K562 (cell line): ENCODE results near the gene CCM2. TPM values are rescaled to one million over a fixed set of nuclear protein-coding genes. Genes with fewer than 3 reads are reported as not detected.

Experiments used
- CXXC5 ChIP-seq: fragments of 250-450 bp; sonication (Bioruptor Pico); IDR thresholded peaks from 2 replicates; pipeline ENCODE4 v1.8.0; 2022; ENCODE audit warnings: inconsistent platforms, mild to moderate bottlenecking, moderate library complexity
- E2F5 ChIP-seq: sonication (generic); formaldehyde crosslinking; IDR thresholded peaks from 2 replicates; pipeline ENCODE4 v1.8.0; 2022; ENCODE audit warnings: mild to moderate bottlenecking, missing genetic modification reagents
- ETV5 ChIP-seq: sonication (generic); formaldehyde crosslinking; IDR thresholded peaks from 2 replicates; pipeline ENCODE4 v1.4.0; 2020; ENCODE audit warnings: low read depth, mild to moderate bottlenecking, missing genetic modification reagents
- KLF13 ChIP-seq: fragments of 450-650 bp; IDR thresholded peaks from 2 replicates; pipeline ENCODE4 v1.6.1; 2016; ENCODE audit warnings: missing genetic modification characterization, low read depth, mild to moderate bottlenecking, missing compliant biosample characterization, moderate library complexity, borderline replicate concordance
- PHB2 ChIP-seq: fragments of 450-650 bp; IDR thresholded peaks from 2 replicates; pipeline ENCODE4 v1.6.1; 2017; ENCODE audit warnings: low read depth
- RBM14 ChIP-seq: fragments of 200-400 bp; formaldehyde crosslinking; IDR thresholded peaks from 2 replicates; pipeline ENCODE4 v1.6.1; 2018; ENCODE audit warnings: low read depth, mild to moderate bottlenecking, low read length, moderate library complexity, borderline replicate concordance; ENCODE audit not compliant: insufficient read depth
- RHOXF2B ChIP-seq: fragments of 250-450 bp; sonication (Bioruptor Pico); conservative IDR thresholded peaks from 2 replicates; pipeline ENCODE4 v1.5.1; 2021
- SREBF2 ChIP-seq: sonication (generic); formaldehyde crosslinking; IDR thresholded peaks from 2 replicates; pipeline ENCODE4 v1.4.0; 2020; ENCODE audit warnings: mild to moderate bottlenecking, missing genetic modification reagents
- ZBTB43 ChIP-seq: sonication (generic); formaldehyde crosslinking; IDR thresholded peaks from 2 replicates; pipeline ENCODE4 v1.8.0; 2023; ENCODE audit warnings: mild to moderate bottlenecking, missing genetic modification reagents
- ZNF140 ChIP-seq: fragments of 250-450 bp; sonication (Bioruptor Pico); IDR thresholded peaks from 2 replicates; pipeline ENCODE4 v1.8.0; 2021; ENCODE audit warnings: moderate library complexity, mild to moderate bottlenecking, inconsistent platforms
- ZNF644 ChIP-seq: fragments of 200-800 bp; sonication (Bioruptor generic); IDR thresholded peaks from 2 replicates; pipeline ENCODE4 v1.6.1; 2016; ENCODE audit warnings: low read depth, missing genetic modification characterization, missing compliant biosample characterization
- ZNF707 ChIP-seq: fragments of 250-450 bp; sonication (Bioruptor Pico); conservative IDR thresholded peaks from 2 replicates; pipeline ENCODE4 v1.8.0; 2022; ENCODE audit warnings: inconsistent platforms, mild to moderate bottlenecking, moderate library complexity
- polyA plus RNA-seq, 8 experiments: library from polyadenylated mRNA; depleted of rRNA in 4 of 8; stranded (reverse) in 5 of 8; unstranded in 3 of 8; fragments of >200 nt; fragmentation: Nextera tagmentation in 2 of 8; fragmentation: Illumina TruSeq in 1 of 8; extraction: Ambion mirVana in 2 of 8; extraction: Trizol in 1 of 8; gene quantifications; 2 replicates each; pipeline versions ENCODE4 v1.2.1 to v1.2.3, GENCODE V29; 2011 to 2014; ENCODE audit warnings: inconsistent platforms in 1 of 8, missing spikeins in 1 of 8
- total RNA-seq, 7 experiments: library from RNA; depleted of rRNA in 6 of 7; stranded (reverse); fragments of >200 nt in 6 of 7; fragmentation: Illumina TruSeq in 2 of 7; extraction: Trizol in 2 of 7; gene quantifications; 2 replicates each; pipeline versions ENCODE4 v1.2.1 to v1.2.3, GENCODE V29; 2011 to 2021; ENCODE audit warnings: low replicate concordance in 1 of 7
- TF ChIP-seq, protein P1 (sequence below), 3 experiments: IDR thresholded peaks in 2 of 3; conservative IDR thresholded peaks in 1 of 3; 2 replicates each; pipeline ENCODE4 v1.5.1; 2011 to 2012; ENCODE audit warnings: low read length in 3 of 3, mild to moderate bottlenecking in 3 of 3, control low read depth in 2 of 3, improper control_type of control experiment in 1 of 3, inconsistent platforms in 1 of 3, low read depth in 1 of 3, mixed read lengths in 1 of 3, moderate library complexity in 1 of 3; ENCODE audit not compliant: insufficient read depth in 2 of 3
- TF ChIP-seq, protein P2 (sequence below): fragments of 450-650 bp; IDR thresholded peaks from 2 replicates; pipeline ENCODE4 v1.6.1; 2016; ENCODE audit warnings: mild to moderate bottlenecking
- TF ChIP-seq, protein P3 (sequence below), 2 experiments: IDR thresholded peaks in 1 of 2; conservative IDR thresholded peaks in 1 of 2; 2 replicates each; pipeline ENCODE4 v1.6.1; 2016; ENCODE audit warnings: low read depth in 2 of 2, mild to moderate bottlenecking in 1 of 2, missing compliant biosample characterization in 1 of 2, missing genetic modification characterization in 1 of 2, moderate library complexity in 1 of 2
- TF ChIP-seq, protein P4 (sequence below): fragments of 200-800 bp; sonication (Bioruptor generic); IDR thresholded peaks from 2 replicates; pipeline ENCODE4 v1.6.1; 2017; ENCODE audit warnings: missing genetic modification characterization, missing compliant biosample characterization

The CCM2 gene
- total and polyA plus RNA-seq, 9 of the 15 experiments (the other 6 are each of a cell fraction or from before 2014, with no cell fraction given) = 0.41 to 38.6 (median 25.9) TPM

- TF ChIP-seq ZBTB43 (CRISPR knock-in tag) (no peak), ZNF644 (peak; percentile 24; the same call in 1 of the 2 replicates), ZNF140 (CRISPR knock-in tag) (no peak), E2F5 (CRISPR knock-in tag) (no peak), ETV5 (no peak), RBM14 (no peak), ZNF707 (CRISPR knock-in tag) (0 out of 2 replicates have a peak, but pooled peaks have one; percentile 19), SREBF2 (CRISPR knock-in tag) (no peak), PHB2 (no peak), RHOXF2B (CRISPR knock-in tag) (0 out of 2 replicates have a peak, but pooled peaks have one; percentile 71), KLF13 (no peak), CXXC5 (CRISPR knock-in tag) (peak; percentile 67)
- TF ChIP-seq, protein P1, sequence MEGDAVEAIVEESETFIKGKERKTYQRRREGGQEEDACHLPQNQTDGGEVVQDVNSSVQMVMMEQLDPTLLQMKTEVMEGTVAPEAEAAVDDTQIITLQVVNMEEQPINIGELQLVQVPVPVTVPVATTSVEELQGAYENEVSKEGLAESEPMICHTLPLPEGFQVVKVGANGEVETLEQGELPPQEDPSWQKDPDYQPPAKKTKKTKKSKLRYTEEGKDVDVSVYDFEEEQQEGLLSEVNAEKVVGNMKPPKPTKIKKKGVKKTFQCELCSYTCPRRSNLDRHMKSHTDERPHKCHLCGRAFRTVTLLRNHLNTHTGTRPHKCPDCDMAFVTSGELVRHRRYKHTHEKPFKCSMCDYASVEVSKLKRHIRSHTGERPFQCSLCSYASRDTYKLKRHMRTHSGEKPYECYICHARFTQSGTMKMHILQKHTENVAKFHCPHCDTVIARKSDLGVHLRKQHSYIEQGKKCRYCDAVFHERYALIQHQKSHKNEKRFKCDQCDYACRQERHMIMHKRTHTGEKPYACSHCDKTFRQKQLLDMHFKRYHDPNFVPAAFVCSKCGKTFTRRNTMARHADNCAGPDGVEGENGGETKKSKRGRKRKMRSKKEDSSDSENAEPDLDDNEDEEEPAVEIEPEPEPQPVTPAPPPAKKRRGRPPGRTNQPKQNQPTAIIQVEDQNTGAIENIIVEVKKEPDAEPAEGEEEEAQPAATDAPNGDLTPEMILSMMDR (IDR thresholded peaks at IDR 0.05 in 2 of 3, conservative IDR thresholded peaks at IDR 0.05 in 1 of 3; ENCODE audit: insufficient read depth in 2 of 3, low read depth in 1 of 3, low read length in 3 of 3) = no peak
- TF ChIP-seq, protein P2, sequence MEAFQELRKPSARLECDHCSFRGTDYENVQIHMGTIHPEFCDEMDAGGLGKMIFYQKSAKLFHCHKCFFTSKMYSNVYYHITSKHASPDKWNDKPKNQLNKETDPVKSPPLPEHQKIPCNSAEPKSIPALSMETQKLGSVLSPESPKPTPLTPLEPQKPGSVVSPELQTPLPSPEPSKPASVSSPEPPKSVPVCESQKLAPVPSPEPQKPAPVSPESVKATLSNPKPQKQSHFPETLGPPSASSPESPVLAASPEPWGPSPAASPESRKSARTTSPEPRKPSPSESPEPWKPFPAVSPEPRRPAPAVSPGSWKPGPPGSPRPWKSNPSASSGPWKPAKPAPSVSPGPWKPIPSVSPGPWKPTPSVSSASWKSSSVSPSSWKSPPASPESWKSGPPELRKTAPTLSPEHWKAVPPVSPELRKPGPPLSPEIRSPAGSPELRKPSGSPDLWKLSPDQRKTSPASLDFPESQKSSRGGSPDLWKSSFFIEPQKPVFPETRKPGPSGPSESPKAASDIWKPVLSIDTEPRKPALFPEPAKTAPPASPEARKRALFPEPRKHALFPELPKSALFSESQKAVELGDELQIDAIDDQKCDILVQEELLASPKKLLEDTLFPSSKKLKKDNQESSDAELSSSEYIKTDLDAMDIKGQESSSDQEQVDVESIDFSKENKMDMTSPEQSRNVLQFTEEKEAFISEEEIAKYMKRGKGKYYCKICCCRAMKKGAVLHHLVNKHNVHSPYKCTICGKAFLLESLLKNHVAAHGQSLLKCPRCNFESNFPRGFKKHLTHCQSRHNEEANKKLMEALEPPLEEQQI = no peak
- TF ChIP-seq, protein P3, sequence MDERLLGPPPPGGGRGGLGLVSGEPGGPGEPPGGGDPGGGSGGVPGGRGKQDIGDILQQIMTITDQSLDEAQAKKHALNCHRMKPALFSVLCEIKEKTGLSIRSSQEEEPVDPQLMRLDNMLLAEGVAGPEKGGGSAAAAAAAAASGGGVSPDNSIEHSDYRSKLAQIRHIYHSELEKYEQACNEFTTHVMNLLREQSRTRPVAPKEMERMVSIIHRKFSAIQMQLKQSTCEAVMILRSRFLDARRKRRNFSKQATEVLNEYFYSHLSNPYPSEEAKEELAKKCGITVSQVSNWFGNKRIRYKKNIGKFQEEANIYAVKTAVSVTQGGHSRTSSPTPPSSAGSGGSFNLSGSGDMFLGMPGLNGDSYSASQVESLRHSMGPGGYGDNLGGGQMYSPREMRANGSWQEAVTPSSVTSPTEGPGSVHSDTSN (CRISPR knock-in tag; IDR thresholded peaks at IDR 0.05; ENCODE audit: low read depth) = no peak
- TF ChIP-seq, protein P3 (tag; conservative IDR thresholded peaks at IDR 0.05; ENCODE audit: low read depth) = 0 out of 2 replicates have a peak, but pooled peaks have one; percentile 13
- TF ChIP-seq, protein P4, sequence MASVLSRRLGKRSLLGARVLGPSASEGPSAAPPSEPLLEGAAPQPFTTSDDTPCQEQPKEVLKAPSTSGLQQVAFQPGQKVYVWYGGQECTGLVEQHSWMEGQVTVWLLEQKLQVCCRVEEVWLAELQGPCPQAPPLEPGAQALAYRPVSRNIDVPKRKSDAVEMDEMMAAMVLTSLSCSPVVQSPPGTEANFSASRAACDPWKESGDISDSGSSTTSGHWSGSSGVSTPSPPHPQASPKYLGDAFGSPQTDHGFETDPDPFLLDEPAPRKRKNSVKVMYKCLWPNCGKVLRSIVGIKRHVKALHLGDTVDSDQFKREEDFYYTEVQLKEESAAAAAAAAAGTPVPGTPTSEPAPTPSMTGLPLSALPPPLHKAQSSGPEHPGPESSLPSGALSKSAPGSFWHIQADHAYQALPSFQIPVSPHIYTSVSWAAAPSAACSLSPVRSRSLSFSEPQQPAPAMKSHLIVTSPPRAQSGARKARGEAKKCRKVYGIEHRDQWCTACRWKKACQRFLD (CRISPR knock-in tag) = peak; percentile 45; the same call in 1 of the 2 replicates
Measured at GRCh38 chr7:44989132-44989531, 10.9 kb upstream of the CCM2 start (continued).
